SK-N-SH (cell line): ENCODE results near the gene PBX1.

ENCODE experiments used
- NRF1 ChIP-seq: IDR thresholded peaks from 2 replicates; pipeline ENCODE4 v1.6.1; 2012; ENCODE audit warnings: low read depth, mild to moderate bottlenecking, low read length
- RCOR1 ChIP-seq: fragments of 150-350 bp; IDR thresholded peaks from 2 replicates; pipeline ENCODE4 v1.6.1; 2017; ENCODE audit warnings: antibody characterized with exemption, low read length
- SIN3A ChIP-seq: IDR thresholded peaks from 2 replicates; pipeline ENCODE4 v1.6.1; 2012; ENCODE audit warnings: low read depth, mild to moderate bottlenecking, low read length, moderate library complexity, borderline replicate concordance
- TCF12 ChIP-seq: IDR thresholded peaks from 2 replicates; pipeline ENCODE4 v1.4.0; 2012
- TF ChIP-seq, protein P1 (sequence below): fragments of 200-600 bp; sonication (generic); IDR thresholded peaks from 2 replicates; pipeline ENCODE4 v1.6.1; 2017; ENCODE audit warnings: antibody characterized with exemption, mild to moderate bottlenecking, moderate library complexity

DNA sequence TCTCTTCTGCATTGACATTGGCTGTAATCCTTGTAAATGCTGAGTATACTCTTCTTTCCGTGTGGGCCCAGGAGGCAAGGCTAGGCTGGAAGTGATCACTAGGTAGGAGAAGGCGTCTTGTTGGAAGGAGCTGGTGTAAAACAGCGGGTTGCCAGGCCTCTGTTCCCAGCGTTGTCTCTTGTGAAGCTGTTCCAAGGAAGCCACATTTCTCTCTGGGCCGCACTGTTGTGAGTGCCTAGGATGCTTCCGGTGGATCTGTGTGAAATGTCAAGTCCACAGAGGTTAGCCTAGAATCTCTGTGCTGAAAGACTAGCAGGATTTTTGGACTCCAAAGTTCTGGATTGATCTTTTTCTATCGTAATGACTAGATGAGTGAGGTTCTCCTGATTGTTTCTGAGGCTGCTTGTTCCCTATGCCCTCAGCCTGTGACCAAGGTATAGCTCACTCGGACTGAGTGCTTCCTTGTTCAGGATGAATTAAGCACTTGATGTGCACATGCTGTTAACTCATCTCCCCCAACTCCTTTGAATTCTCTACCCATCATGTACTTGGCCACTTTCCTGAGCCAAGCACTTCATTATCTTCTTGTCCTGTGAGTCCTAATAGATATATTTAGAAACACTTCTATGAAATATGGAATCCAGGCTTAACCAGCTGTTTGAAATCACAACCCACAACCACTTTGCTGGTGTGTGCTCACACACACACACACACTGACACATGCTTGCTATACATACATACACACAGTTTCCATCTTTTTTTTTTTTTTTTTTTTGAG, 63.3 kb downstream of the PBX1 start:
- TF ChIP-seq RCOR1: no peak
- no peak for TF ChIP-seq NRF1
- TF ChIP-seq SIN3A: no peak
- TF ChIP-seq TCF12: no peak
- TF ChIP-seq, protein P1, sequence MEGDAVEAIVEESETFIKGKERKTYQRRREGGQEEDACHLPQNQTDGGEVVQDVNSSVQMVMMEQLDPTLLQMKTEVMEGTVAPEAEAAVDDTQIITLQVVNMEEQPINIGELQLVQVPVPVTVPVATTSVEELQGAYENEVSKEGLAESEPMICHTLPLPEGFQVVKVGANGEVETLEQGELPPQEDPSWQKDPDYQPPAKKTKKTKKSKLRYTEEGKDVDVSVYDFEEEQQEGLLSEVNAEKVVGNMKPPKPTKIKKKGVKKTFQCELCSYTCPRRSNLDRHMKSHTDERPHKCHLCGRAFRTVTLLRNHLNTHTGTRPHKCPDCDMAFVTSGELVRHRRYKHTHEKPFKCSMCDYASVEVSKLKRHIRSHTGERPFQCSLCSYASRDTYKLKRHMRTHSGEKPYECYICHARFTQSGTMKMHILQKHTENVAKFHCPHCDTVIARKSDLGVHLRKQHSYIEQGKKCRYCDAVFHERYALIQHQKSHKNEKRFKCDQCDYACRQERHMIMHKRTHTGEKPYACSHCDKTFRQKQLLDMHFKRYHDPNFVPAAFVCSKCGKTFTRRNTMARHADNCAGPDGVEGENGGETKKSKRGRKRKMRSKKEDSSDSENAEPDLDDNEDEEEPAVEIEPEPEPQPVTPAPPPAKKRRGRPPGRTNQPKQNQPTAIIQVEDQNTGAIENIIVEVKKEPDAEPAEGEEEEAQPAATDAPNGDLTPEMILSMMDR: no peak
